GM12891 (cell line): Measurements from ENCODE around the gene SERPINA9.

Source experiments
- PAX5 ChIP-seq: IDR thresholded peaks from 2 replicates; pipeline ENCODE4 v1.6.1; 2011; ENCODE audit warnings: low read length, moderate library complexity, mild to moderate bottlenecking; ENCODE audit not compliant: insufficient read depth, severe bottlenecking
- POLR2A ChIP-seq: IDR thresholded peaks from 2 replicates; pipeline ENCODE4 v1.6.1; 2011; ENCODE audit warnings: low read depth, low read length, control low read depth
- POLR2AphosphoS5 ChIP-seq: IDR thresholded peaks from 2 replicates; pipeline ENCODE4 v1.6.1; 2011; ENCODE audit warnings: low read depth, low read length, control low read depth
- POU2F2 ChIP-seq: IDR thresholded peaks from 2 replicates; pipeline ENCODE4 v1.6.1; 2011; ENCODE audit warnings: low read depth, mild to moderate bottlenecking, control low read depth, low read length, moderate library complexity
- SPI1 ChIP-seq: IDR thresholded peaks from 2 replicates; pipeline ENCODE4 v1.6.1; 2011; ENCODE audit warnings: low read depth, low read length, control low read depth
- TAF1 ChIP-seq: IDR thresholded peaks from 2 replicates; pipeline ENCODE4 v1.6.1; 2011; ENCODE audit warnings: low read depth, low read length, control low read depth

- TF ChIP-seq POLR2A (no peak), TAF1 (no peak), POU2F2 (no peak), POLR2AphosphoS5 (no peak), SPI1 (no peak), PAX5 (no peak)
Observed at GRCh38 chr14:94451091-94451771, 24.8 kb downstream of the SERPINA9 start.
